GM10266 (cell line): Measurements from ENCODE around the gene KIF3C.

Experiments used
- DNase-seq: peaks from one replicate; pipeline ENCODE4 v3.0.0; 2012; ENCODE audit errors: extremely low spot score
- CTCF ChIP-seq: IDR thresholded peaks from 2 replicates; pipeline ENCODE4 v1.5.1; 2012; ENCODE audit warnings: mild to moderate bottlenecking, low read depth; ENCODE audit not compliant: control insufficient read depth, insufficient read depth; ENCODE audit errors: missing control alignments

KIF3C gene

DNA sequence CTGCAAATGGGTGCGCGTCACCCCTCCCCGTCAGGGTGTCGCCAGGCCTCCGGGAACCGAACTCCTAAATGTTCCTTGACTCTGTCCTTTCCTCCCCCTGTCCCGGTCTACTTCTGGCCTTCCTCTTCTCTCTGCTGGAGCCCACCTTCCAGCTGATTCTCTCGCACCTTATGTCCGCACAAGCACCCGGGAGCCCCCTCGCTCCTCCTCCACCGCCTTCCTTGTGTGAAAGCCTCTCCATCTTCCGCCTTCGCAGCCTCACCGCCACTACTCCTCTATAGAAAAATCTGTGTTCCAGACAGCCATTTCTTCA lies 627 bp upstream of the KIF3C start:
- no peak for TF ChIP-seq CTCF
- DNase-seq: no peak

- peak; percentile 41 for DNase-seq
- TF ChIP-seq CTCF: no peak
Measured at GRCh38 chr2:25981596-25982272, 563 bp downstream of the KIF3C start.

- DNase-seq: no peak
- TF ChIP-seq CTCF: no peak
Measured at GRCh38 chr2:25980951-25981350, 1.3 kb downstream of the KIF3C start.

- DNase-seq: no peak
- no peak for TF ChIP-seq CTCF
Measured at GRCh38 chr2:25980076-25980887, 2.0 kb downstream of the KIF3C start.

DNA sequence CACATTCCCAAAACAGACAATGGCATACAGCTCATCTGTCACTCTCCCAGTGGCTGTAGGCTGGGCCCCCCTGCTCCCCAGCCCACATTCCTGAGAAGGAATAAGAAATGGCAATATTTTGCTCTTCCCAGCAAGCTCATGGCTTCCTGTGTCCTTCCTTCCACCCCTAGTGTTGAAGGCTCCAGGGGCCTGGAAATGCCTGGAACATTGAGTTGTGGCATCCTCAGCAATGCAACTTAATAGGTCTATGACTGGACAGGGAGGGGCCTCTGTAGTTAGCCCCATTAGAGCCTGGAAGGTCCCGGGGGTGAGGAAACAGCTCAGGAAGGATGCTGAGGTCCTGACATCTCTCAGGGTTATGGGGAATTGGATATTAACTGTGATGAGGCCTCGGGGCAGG lies 3.3 kb downstream of the KIF3C start:
- DNase-seq: no peak
- TF ChIP-seq CTCF: no peak

GRCh38 chr2:25977768-25978167 lies 4.5 kb downstream of the KIF3C start:
- TF ChIP-seq CTCF: no peak
- DNase-seq: no peak
